Body of pancreas (tissue), 4 donors: ENCODE measurements around the gene CCDC13.

ENCODE experiments used
- POLR2A ChIP-seq, 3 donors: fragments of 450-650 bp; IDR thresholded peaks; one replicate each; pipeline ENCODE4 v1.6.1; 2016; ENCODE audit warnings: antibody characterized with exemption in 3 of 3, mild to moderate bottlenecking in 2 of 3
- TF ChIP-seq, protein P1 (sequence below), 7 experiments: fragments of 450-650 bp in 4 of 7; fragments of 200-600 bp in 3 of 7; sonication (generic) in 3 of 7; IDR thresholded peaks; one replicate each; pipeline ENCODE4 v1.5.1; 2016 to 2019; ENCODE audit warnings: antibody characterized with exemption in 7 of 7

GRCh38 chr3:42723219-42723618, 49.8 kb downstream of the CCDC13 start:
- TF ChIP-seq, protein P1, sequence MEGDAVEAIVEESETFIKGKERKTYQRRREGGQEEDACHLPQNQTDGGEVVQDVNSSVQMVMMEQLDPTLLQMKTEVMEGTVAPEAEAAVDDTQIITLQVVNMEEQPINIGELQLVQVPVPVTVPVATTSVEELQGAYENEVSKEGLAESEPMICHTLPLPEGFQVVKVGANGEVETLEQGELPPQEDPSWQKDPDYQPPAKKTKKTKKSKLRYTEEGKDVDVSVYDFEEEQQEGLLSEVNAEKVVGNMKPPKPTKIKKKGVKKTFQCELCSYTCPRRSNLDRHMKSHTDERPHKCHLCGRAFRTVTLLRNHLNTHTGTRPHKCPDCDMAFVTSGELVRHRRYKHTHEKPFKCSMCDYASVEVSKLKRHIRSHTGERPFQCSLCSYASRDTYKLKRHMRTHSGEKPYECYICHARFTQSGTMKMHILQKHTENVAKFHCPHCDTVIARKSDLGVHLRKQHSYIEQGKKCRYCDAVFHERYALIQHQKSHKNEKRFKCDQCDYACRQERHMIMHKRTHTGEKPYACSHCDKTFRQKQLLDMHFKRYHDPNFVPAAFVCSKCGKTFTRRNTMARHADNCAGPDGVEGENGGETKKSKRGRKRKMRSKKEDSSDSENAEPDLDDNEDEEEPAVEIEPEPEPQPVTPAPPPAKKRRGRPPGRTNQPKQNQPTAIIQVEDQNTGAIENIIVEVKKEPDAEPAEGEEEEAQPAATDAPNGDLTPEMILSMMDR (IDR thresholded peaks at IDR 0.05): no peak
- TF ChIP-seq POLR2A (IDR thresholded peaks at IDR 0.05): no peak
